Activated CD8-positive, alpha-beta memory T cell treated with anti-CD3 and anti-CD28 coated beads, Interleukin-2, amount 10 ng/mL, durations not matched to agents 7 days and 5 days (primary cell): ENCODE results near the gene SPRED3. TPM values are rescaled to one million over a fixed set of nuclear protein-coding genes. Genes with fewer than 3 reads are reported as not detected.
A peak's percentile ranks its signal among the peaks of the same experiment; 100 is the strongest.
"Not testable (repeated sequence)": the region's sequence is repeated elsewhere in the genome, so short reads cannot be mapped to it uniquely, and the experiment has no call there.

Source experiments
- ATAC-seq: fragments of 150-1000 bp; cut with Tn5 transposase; one replicate; pipeline ENCODE4 v1.10.0; 2021; ENCODE audit warnings: moderate library complexity
- CTCF ChIA-PET: fragments of 350-600 bp; sonication (Branson Sonifier 250); formaldehyde crosslinking; loops from one replicate; lab custom pipeline; 2021; ENCODE audit warnings: antibody characterized with exemption; lab: Charles Lee
- DNase-seq: peaks from one replicate; pipeline ENCODE4 v3.0.0-alpha.2; 2020
- H3K27ac Mint-ChIP-seq: one replicate; pipeline ENCODE4 v1.8.0; 2021; ENCODE audit warnings: mild to moderate bottlenecking, mixed read lengths
- H3K27me3 Mint-ChIP-seq: one replicate; pipeline ENCODE4 v1.8.0; 2021; ENCODE audit warnings: mixed read lengths
- H3K36me3 Mint-ChIP-seq: one replicate; pipeline ENCODE4 v1.8.0; 2021; ENCODE audit warnings: mild to moderate bottlenecking, mixed read lengths
- H3K4me1 Mint-ChIP-seq: one replicate; pipeline ENCODE4 v1.8.0; 2021; ENCODE audit warnings: mixed read lengths
- H3K4me3 Mint-ChIP-seq: one replicate; pipeline ENCODE4 v1.8.0; 2021; ENCODE audit warnings: mild to moderate bottlenecking, moderate library complexity, mixed read lengths
- H3K9me3 Mint-ChIP-seq: one replicate; pipeline ENCODE4 v1.8.0; 2022; ENCODE audit warnings: low read depth, mixed read lengths
- total RNA-seq, 2 experiments: library from RNA; stranded (reverse); gene quantifications; one replicate each; pipeline ENCODE4 v1.2.3, GENCODE V29; 2021

SPRED3 gene
- total RNA-seq, 2 experiments from 2014 or later: 0.84 to 0.93 TPM

GRCh38 chr19:38402967-38403674, 14.6 kb downstream of the SPRED3 start, which contains the start of gene FAM98C:
Gene FAM98C, plus strand, starts transcription at chr19:38403093. Its CDS starts 61 bp downstream, at chr19:38403154.
- Mint-ChIP-seq H3K27me3 (peaks cover 8% of the 10 kb centered on the region), H3K27ac (peak within 1 kb of the TSS; percentile 90), H3K4me1 (peaks cover 13% of the 10 kb centered on the region), H3K4me3 (peak within 1 kb of the TSS; percentile 77), H3K36me3 (peaks cover 14% of the 10 kb centered on the region), H3K9me3 (no peaks in the 10 kb centered on the region)
- peak; percentile 98 for ATAC-seq
- peak; percentile 98 for DNase-seq
- CTCF ChIA-PET: interaction anchor here (0.6 to 4.5 kb wide), 76 partner anchors 10 to 1042 kb away, joined by 3 to 57 read pairs (median 4); partner anchors contain the start of genes ACTN4, CATSPERG, ECH1 and EIF3K

- Mint-ChIP-seq H3K9me3 (no peaks in the 10 kb centered on the region), H3K4me1 (peaks cover 13% of the 10 kb centered on the region), H3K27me3 (peaks cover 2% of the 10 kb centered on the region), H3K4me3 (no peak overlapping the region), H3K27ac (no peak overlapping the region), H3K36me3 (peaks cover 14% of the 10 kb centered on the region)
- ATAC-seq: no peak
- no peak for DNase-seq
- CTCF ChIA-PET: interaction anchor here (1.0 to 4.5 kb wide), 6 partner anchors 17 to 526 kb away, joined by 3 to 57 read pairs (median 9); partner anchors contain the start of genes GGN, MRPS12, SARS2 and SPRED3
These were observed 16.4 kb downstream of the SPRED3 start for GRCh38 chr19:38404858-38405257.

GRCh38 chr19:38405276-38405675, 16.8 kb downstream of the SPRED3 start:
- Mint-ChIP-seq H3K36me3 (peaks cover 14% of the 10 kb centered on the region), H3K9me3 (no peaks in the 10 kb centered on the region), H3K27me3 (peaks cover 2% of the 10 kb centered on the region), H3K4me3 (no peak overlapping the region), H3K27ac (no peak overlapping the region), H3K4me1 (peaks cover 13% of the 10 kb centered on the region)
- CTCF ChIA-PET: interaction anchor here (1.0 to 4.5 kb wide), 5 partner anchors 108 to 525 kb away, joined by 3 to 57 read pairs (median 4); partner anchors contain the start of genes MRPS12 and SARS2
- ATAC-seq (no peak), DNase-seq (no peak)

GRCh38 chr19:38409631-38410133, 21.2 kb downstream of the SPRED3 start:
- DNase-seq (no peak), ATAC-seq (no peak)
- peaks cover 14% of the 10 kb centered on the region for H3K36me3 Mint-ChIP-seq
- CTCF ChIA-PET: no interaction called here
- no peaks in the 10 kb centered on the region for H3K27me3 Mint-ChIP-seq
- H3K9me3 Mint-ChIP-seq: no peaks in the 10 kb centered on the region
- H3K27ac Mint-ChIP-seq: no peak overlapping the region
- no peak overlapping the region for H3K4me3 Mint-ChIP-seq
- peaks cover 2% of the 10 kb centered on the region for H3K4me1 Mint-ChIP-seq

- H3K4me1 Mint-ChIP-seq, H3K4me3 Mint-ChIP-seq, H3K27me3 Mint-ChIP-seq, H3K27ac Mint-ChIP-seq, ATAC-seq, H3K9me3 Mint-ChIP-seq, DNase-seq: not testable (repeated sequence)
- CTCF ChIA-PET: interaction anchor here (4.9 kb wide), 1 partner anchor 7 kb away, joined by 27 read pairs; the partner anchor contains the start of gene FAM98C
- peaks cover 11% of the 10 kb centered on the region for H3K36me3 Mint-ChIP-seq
These were observed 21.9 kb downstream of the SPRED3 start for GRCh38 chr19:38410407-38410806.

GRCh38 chr19:38411041-38411712, 22.7 kb downstream of the SPRED3 start:
- CTCF ChIA-PET: interaction anchor here (4.9 kb wide), 1 partner anchor 8 kb away, joined by 27 read pairs; the partner anchor contains the start of gene FAM98C
- no peak for DNase-seq
- no peak overlapping the region for H3K27ac Mint-ChIP-seq
- H3K36me3 Mint-ChIP-seq: peaks cover 10% of the 10 kb centered on the region
- no peaks in the 10 kb centered on the region for H3K4me1 Mint-ChIP-seq
- no peaks in the 10 kb centered on the region for H3K27me3 Mint-ChIP-seq
- no peaks in the 10 kb centered on the region for H3K9me3 Mint-ChIP-seq
- H3K4me3 Mint-ChIP-seq: no peak overlapping the region
- ATAC-seq: no peak

- not testable (repeated sequence) for ATAC-seq, DNase-seq, H3K4me3 Mint-ChIP-seq, H3K9me3 Mint-ChIP-seq, H3K27me3 Mint-ChIP-seq, H3K4me1 Mint-ChIP-seq, H3K27ac Mint-ChIP-seq, H3K36me3 Mint-ChIP-seq
- CTCF ChIA-PET: interaction anchor here (4.9 kb wide), 1 partner anchor 9 kb away, joined by 27 read pairs; the partner anchor contains the start of gene FAM98C
These were observed 23.4 kb downstream of the SPRED3 start for GRCh38 chr19:38411898-38412297.

- H3K4me1 Mint-ChIP-seq: peaks cover 7% of the 10 kb centered on the region
- H3K27ac Mint-ChIP-seq: no peak overlapping the region
- no peaks in the 10 kb centered on the region for H3K9me3 Mint-ChIP-seq
- peaks cover 2% of the 10 kb centered on the region for H3K36me3 Mint-ChIP-seq
- ATAC-seq (no peak), DNase-seq (no peak)
- no peaks in the 10 kb centered on the region for H3K27me3 Mint-ChIP-seq
- CTCF ChIA-PET: interaction anchor here (4.9 kb wide), 1 partner anchor 9 kb away, joined by 27 read pairs; the partner anchor contains the start of gene FAM98C
- H3K4me3 Mint-ChIP-seq: no peak overlapping the region
These were observed 24.0 kb downstream of the SPRED3 start for GRCh38 chr19:38412491-38412890.

- DNase-seq (no peak), ATAC-seq (no peak)
- Mint-ChIP-seq H3K27me3 (no peaks in the 10 kb centered on the region), H3K4me3 (no peak overlapping the region), H3K27ac (no peak overlapping the region), H3K9me3 (no peaks in the 10 kb centered on the region), H3K4me1 (peaks cover 12% of the 10 kb centered on the region), H3K36me3 (peaks cover under 1% of the 10 kb centered on the region)
- CTCF ChIA-PET: interaction anchor here (4.9 kb wide), 1 partner anchor 10 kb away, joined by 27 read pairs; the partner anchor contains the start of gene FAM98C
These were observed 24.5 kb downstream of the SPRED3 start for GRCh38 chr19:38412961-38413360.

- ATAC-seq: no peak
- no peak overlapping the region for H3K27ac Mint-ChIP-seq
- H3K27me3 Mint-ChIP-seq: no peaks in the 10 kb centered on the region
- no peak overlapping the region for H3K4me3 Mint-ChIP-seq
- CTCF ChIA-PET: interaction anchor here (4.9 kb wide), 1 partner anchor 10 kb away, joined by 27 read pairs; the partner anchor contains the start of gene FAM98C
- no peak for DNase-seq
- H3K4me1 Mint-ChIP-seq: peaks cover 13% of the 10 kb centered on the region
- H3K9me3 Mint-ChIP-seq: no peaks in the 10 kb centered on the region
- H3K36me3 Mint-ChIP-seq: no peaks in the 10 kb centered on the region
These were observed 24.9 kb downstream of the SPRED3 start for GRCh38 chr19:38413416-38413815.

GRCh38 chr19:38417146-38417543, 28.6 kb downstream of the SPRED3 start:
- peak overlapping the region; percentile 66 for H3K27ac Mint-ChIP-seq
- DNase-seq: no peak
- CTCF ChIA-PET: interaction anchor here (2.4 kb wide), 1 partner anchor 14 kb away, joined by 15 read pairs; the partner anchor contains the start of gene FAM98C
- H3K36me3 Mint-ChIP-seq: no peaks in the 10 kb centered on the region
- peaks cover 13% of the 10 kb centered on the region for H3K4me1 Mint-ChIP-seq
- ATAC-seq: no peak
- no peaks in the 10 kb centered on the region for H3K9me3 Mint-ChIP-seq
- no peaks in the 10 kb centered on the region for H3K27me3 Mint-ChIP-seq
- H3K4me3 Mint-ChIP-seq: peak overlapping the region; percentile 77

GRCh38 chr19:38417544-38418506, 29.3 kb downstream of the SPRED3 start:
- CTCF ChIA-PET: interaction anchor here (2.4 kb wide), 1 partner anchor 15 kb away, joined by 15 read pairs; the partner anchor contains the start of gene FAM98C
- DNase-seq: peak; percentile 82
- Mint-ChIP-seq H3K27ac (peak overlapping the region; percentile 66), H3K36me3 (no peaks in the 10 kb centered on the region), H3K27me3 (no peaks in the 10 kb centered on the region), H3K9me3 (no peaks in the 10 kb centered on the region), H3K4me1 (peaks cover 13% of the 10 kb centered on the region), H3K4me3 (peak overlapping the region; percentile 77)
- ATAC-seq: peak; percentile 92
